ENCODE results near the gene FOXD3.

Gene FOXD3

DNA sequence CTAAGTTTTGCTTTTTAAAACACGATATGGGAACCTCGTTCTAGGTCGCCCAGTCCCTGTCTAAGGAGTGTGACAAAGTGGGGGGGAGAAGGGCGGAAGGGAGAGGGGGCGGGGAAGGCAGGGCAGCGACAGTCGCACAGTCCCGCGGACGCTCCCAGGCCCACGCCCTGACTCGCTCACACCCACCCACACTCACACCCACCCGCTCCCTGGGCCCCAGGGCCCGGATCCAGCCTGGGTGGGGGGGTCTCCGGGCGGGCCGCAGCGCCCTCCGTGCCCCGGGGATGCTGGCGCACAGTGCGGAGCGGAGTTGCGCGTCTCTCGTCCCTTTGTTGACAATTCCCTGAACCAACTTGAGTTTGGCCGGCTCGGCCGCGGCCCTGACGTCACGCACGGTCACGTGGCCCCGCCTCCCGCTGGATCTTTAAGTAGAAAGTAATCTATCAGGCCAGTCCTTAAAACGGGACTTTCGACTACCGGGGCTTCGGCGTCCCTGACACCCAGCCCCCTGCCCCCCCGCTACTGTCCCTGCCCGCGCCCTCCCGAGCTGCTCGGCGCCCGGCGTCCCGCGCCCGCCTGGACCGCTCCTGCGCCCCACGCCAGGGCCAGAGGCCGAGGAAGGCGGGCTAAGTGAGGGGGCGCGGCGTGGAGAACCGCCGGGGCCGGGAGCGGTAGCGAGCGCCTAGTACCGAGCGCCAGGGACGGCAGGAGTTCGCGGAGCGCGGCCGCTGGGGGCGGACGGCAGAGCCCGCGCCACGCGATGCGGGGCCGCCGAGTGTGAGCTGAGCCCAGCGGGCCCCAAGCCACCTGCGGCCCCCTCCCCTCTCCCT is at the start of gene FOXD3:
FOXD3 (plus strand) TSS at position 454 of the 830 bp plus-strand sequence. CDS start 492 bp downstream, outside the sequence.
- Mint-ChIP-seq H3K9me3 (peaks cover 8% of the 10 kb centered on the region), H3K27me3 (peaks cover 83% of the 10 kb centered on the region), H3K27ac (peak within 1 kb of the TSS; percentile 54), H3K4me1 (ENCODE audit: low read depth) (peaks cover 55% of the 10 kb centered on the region), H3K36me3 (ENCODE audit: low read depth) (no peaks in the 10 kb centered on the region), H3K4me3 (peak within 1 kb of the TSS; percentile 71)
- intact Hi-C loops (cut with micrococcal nuclease) = loop anchor here (5.0 kb wide), 1 partner anchor 45 kb away; the partner anchor contains the start of gene ALG6

DNA sequence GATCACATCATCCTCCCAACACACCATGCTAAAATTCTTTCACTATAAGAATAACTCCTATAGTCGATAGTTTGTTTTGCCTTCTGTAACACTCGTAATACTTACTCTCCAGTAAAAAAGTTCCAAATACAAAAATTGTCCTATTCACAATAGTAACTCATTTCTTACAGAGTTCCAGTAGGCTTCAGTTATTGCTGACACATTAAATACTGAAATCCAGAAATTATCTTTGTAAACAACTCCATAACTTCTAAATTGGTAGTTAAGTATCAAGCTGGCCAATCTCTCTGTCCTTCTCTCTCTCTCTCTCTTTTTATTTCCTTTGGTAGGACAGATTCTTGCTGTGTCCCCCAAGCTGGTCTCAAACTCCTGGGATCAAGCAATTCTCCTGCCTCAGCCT is 49.6 kb upstream of the FOXD3 start:
- Mint-ChIP-seq H3K27ac (no peak overlapping the region), H3K27me3 (peaks cover 8% of the 10 kb centered on the region), H3K36me3 (ENCODE audit: low read depth) (no peaks in the 10 kb centered on the region), H3K4me3 (no peak overlapping the region), H3K9me3 (no peaks in the 10 kb centered on the region), H3K4me1 (ENCODE audit: low read depth) (no peaks in the 10 kb centered on the region)
- intact Hi-C loops (cut with micrococcal nuclease) = no loop called here

DNA sequence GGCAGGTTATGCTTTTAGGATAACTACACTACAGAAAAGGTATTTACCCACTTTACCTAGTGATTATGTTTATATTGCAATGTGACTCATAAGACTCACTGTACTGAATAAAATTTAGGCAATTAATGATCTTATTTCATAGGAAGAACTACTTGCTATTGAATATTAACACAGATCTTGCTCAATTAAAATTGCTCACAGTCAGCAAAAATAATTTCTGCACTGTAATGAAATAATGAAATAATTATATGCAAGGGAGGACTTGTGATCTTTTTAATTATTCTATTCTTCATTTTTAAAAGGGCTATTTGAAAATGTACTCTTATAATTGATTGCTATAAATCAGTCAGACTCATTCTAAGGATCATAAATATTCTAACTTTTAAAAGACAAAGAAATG is 48.0 kb upstream of the FOXD3 start:
- Mint-ChIP-seq H3K27ac (no peak overlapping the region), H3K4me3 (no peak overlapping the region), H3K27me3 (peaks cover 6% of the 10 kb centered on the region), H3K9me3 (no peaks in the 10 kb centered on the region), H3K36me3 (ENCODE audit: low read depth) (no peaks in the 10 kb centered on the region), H3K4me1 (ENCODE audit: low read depth) (no peaks in the 10 kb centered on the region)
- intact Hi-C loops (cut with micrococcal nuclease) = no loop called here

DNA sequence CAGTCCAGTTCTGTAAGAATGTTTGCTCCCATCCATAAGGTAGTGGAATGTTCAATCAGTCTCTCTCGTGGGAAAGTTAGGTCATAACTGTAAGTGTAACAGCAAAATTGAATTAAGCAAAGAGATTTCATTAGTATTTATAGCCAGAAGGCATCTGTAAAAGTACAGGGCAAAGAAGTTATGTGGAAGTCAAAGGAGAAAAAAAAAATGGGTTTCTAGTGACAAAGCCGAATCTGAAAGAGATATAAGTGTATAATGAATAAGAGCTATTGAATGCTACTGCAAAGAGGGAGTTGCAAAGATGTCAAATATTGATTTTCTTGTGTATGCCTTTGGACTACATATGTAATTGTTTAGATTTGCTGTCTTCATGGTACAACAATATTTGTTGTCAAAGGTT is 47.4 kb upstream of the FOXD3 start:
- Mint-ChIP-seq H3K9me3 (no peaks in the 10 kb centered on the region), H3K4me3 (no peak overlapping the region), H3K36me3 (ENCODE audit: low read depth) (no peaks in the 10 kb centered on the region), H3K27me3 (peaks cover 6% of the 10 kb centered on the region), H3K27ac (no peak overlapping the region), H3K4me1 (ENCODE audit: low read depth) (no peaks in the 10 kb centered on the region)
- intact Hi-C loops (cut with micrococcal nuclease) = no loop called here

DNA sequence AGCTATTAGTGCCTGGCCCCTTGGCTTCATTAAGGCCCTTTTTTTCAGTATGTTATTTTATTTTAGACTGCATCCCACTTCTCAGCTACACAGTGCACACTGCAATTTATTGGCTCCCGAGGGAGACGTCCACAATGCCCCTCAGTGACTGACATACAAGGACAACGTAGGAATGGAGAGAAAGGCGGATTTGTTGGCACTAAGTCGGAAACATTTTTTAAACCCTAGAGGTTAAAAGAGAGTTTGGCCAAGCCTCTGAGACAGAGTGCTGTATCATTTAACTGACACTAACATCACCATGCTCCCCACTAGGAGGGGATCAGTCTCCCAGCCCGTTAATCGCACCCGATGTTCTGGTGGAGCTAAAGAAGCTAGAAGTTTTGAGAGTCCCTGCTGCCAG is 45.7 kb upstream of the FOXD3 start:
- no peak overlapping the region for H3K27ac Mint-ChIP-seq
- H3K4me3 Mint-ChIP-seq = no peak overlapping the region
- no peaks in the 10 kb centered on the region for H3K36me3 Mint-ChIP-seq (ENCODE audit: low read depth)
- H3K27me3 Mint-ChIP-seq = peaks cover 6% of the 10 kb centered on the region
- intact Hi-C loops (cut with micrococcal nuclease) = no loop called here
- H3K4me1 Mint-ChIP-seq (ENCODE audit: low read depth) = no peaks in the 10 kb centered on the region
- H3K9me3 Mint-ChIP-seq = no peaks in the 10 kb centered on the region

DNA sequence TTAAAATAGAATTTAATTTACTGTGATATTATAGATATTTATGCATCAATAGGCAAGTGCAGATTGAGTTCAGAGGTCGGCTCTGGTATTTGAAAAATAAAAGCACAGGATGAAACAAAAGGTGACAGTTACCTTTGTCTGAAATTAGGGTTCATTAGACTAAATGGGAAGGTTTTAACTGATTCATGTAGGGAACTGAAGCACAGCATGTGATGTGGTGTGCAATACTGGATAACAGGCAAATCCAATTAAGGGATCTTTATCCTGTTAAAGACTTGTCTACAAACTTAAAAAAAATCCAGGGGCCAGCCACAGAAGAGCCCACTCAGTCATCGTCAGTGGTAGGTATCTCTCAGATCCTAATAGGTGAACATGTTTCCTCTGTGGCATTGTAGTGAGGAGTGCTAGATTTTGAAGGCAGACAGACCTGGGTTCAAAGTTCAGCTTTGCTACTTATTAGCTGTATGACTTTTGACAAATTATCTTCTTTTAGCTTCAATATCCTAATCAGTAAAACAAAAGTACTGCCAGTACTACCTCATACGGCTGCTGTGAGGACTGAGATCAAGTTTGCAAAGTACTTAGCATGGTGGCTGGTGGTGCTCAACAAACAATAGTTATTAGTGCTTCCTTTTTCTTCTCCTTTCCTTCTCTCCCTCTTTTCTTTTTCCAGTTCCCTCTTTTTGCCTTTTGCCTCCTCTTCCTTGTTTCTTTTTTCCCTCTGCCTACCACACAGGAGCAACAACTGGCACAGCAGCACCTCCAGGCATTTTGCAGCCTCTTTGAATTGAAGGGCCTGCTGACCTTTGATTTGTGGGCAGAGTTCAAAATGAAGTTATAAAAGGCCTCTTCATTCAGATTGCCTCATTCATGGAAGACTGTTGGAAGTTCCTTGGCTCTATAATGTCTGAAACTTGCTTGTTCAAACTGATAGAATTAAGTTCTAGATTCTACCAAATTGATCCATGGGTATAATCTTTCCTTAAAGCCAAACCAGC is 44.9 kb upstream of the FOXD3 start:
- Mint-ChIP-seq H3K9me3 (no peaks in the 10 kb centered on the region), H3K36me3 (ENCODE audit: low read depth) (no peaks in the 10 kb centered on the region), H3K27ac (no peak overlapping the region), H3K27me3 (peaks cover 6% of the 10 kb centered on the region), H3K4me1 (ENCODE audit: low read depth) (no peaks in the 10 kb centered on the region), H3K4me3 (no peak overlapping the region)
- intact Hi-C loops (cut with micrococcal nuclease) = no loop called here

DNA sequence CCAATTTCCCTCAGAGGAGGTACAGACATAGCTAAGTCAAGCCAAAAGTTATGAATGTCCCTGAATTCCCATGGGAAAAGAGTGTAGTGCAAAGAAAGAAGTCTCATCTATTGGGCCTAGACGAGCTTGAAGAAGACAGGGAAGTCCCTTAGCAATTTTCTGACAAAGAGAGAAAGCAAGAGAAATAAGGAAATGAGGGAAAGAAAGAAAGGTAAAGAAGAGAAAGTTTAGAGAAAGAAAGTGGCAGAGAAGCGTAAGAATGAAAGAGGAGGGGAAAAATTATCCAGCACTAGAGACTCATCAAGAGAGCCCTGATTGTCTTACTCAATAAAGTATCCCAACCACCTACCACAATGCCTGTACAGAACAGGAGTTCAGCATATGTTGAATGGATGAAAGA is 40.6 kb upstream of the FOXD3 start:
- intact Hi-C loops (cut with micrococcal nuclease) = no loop called here
- no peaks in the 10 kb centered on the region for H3K27me3 Mint-ChIP-seq
- H3K4me1 Mint-ChIP-seq (ENCODE audit: low read depth) = peaks cover 5% of the 10 kb centered on the region
- H3K27ac Mint-ChIP-seq = no peak overlapping the region
- no peak overlapping the region for H3K4me3 Mint-ChIP-seq
- H3K9me3 Mint-ChIP-seq = no peaks in the 10 kb centered on the region
- no peaks in the 10 kb centered on the region for H3K36me3 Mint-ChIP-seq (ENCODE audit: low read depth)

DNA sequence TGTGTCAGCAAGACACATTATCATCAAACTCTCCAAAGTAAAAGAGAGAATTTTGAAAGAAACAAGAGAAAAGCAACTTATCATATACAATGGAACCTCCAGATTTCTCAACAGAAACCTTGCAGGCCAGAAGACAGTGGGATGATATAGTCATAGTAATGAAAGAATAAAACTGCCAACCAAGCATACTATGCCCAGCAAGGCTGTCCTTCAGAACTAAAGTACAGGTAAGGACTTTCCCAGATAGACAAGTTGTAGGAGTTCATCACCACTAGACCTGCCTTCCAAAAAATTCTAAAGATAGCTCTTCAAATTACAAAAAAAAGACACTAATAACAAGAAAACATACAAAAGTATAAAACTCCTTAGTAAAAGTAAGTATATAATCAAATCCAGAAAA is 33.2 kb upstream of the FOXD3 start:
- intact Hi-C loops (cut with micrococcal nuclease) = no loop called here
- H3K27ac Mint-ChIP-seq = no peak overlapping the region

DNA sequence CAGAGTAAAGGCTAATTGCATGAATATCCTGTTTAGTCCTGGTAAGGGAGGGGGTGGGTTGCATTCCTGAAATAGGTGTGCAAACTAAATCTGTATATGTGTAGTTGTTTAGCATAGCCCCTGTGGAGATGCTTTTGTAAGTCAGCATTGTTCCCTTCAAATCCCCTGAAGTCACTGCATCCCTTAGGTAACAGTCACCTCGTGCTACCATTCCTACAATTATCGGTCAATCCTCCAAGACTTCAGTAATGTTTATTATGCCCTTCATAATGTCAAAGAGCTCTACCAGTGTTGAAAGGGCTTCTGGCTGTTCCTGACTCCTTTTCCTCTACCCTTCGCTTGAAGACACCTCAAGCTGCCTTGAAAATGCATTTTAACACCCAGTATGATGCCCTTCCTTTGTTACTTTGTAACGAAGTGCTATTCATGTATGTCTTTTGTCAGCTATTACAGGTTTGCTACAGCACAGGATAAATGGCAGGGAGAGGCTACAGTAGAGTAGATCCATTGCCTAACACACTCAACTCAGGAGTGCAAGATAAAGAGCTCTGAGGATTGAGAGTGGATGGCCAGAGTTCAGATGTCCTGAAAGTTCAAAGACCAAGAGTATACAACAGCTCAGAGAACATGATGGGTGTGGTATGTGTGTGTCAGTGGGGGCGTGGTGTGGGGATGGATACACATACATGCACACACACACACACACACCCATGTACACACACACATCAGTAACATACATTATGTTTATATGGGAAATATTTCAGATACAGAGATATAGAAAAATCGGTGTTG is 27.4 kb upstream of the FOXD3 start:
- Mint-ChIP-seq H3K4me3 (no peak overlapping the region), H3K27me3 (peaks cover 10% of the 10 kb centered on the region), H3K27ac (no peak overlapping the region), H3K4me1 (ENCODE audit: low read depth) (no peaks in the 10 kb centered on the region), H3K36me3 (ENCODE audit: low read depth) (no peaks in the 10 kb centered on the region), H3K9me3 (peaks cover 1% of the 10 kb centered on the region)
- intact Hi-C loops (cut with micrococcal nuclease) = no loop called here

More for the DNA sequence above, 33.2 kb upstream of the FOXD3 start:
- peaks cover 2% of the 10 kb centered on the region for H3K27me3 Mint-ChIP-seq
- peaks cover 5% of the 10 kb centered on the region for H3K4me1 Mint-ChIP-seq (ENCODE audit: low read depth)
- no peaks in the 10 kb centered on the region for H3K36me3 Mint-ChIP-seq (ENCODE audit: low read depth)
- H3K9me3 Mint-ChIP-seq = peaks cover 34% of the 10 kb centered on the region
- no peak overlapping the region for H3K4me3 Mint-ChIP-seq

DNA sequence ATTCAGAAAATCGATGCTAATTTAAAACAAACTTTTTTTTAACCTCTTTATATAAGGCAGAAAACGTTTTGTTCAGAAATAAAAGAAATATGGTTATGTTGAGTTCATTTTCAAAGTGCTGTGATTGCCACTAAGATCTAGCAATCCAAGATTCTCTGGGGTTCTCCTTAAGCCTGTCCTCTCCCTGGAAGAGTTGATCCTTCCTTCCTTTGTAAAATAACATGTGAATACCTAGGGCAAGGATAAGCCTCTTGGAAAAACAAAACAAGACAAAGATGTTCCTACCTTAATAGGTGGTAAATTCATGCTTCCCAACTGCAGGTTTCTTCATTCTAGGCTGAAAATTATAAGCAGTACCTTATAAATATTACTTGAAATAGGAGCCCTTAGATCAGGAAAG is 18.0 kb upstream of the FOXD3 start:
- Mint-ChIP-seq H3K9me3 (peaks cover 17% of the 10 kb centered on the region), H3K4me3 (no peak overlapping the region), H3K27me3 (peaks cover 35% of the 10 kb centered on the region), H3K27ac (no peak overlapping the region), H3K36me3 (ENCODE audit: low read depth) (no peaks in the 10 kb centered on the region), H3K4me1 (ENCODE audit: low read depth) (no peaks in the 10 kb centered on the region)
- intact Hi-C loops (cut with micrococcal nuclease) = no loop called here

DNA sequence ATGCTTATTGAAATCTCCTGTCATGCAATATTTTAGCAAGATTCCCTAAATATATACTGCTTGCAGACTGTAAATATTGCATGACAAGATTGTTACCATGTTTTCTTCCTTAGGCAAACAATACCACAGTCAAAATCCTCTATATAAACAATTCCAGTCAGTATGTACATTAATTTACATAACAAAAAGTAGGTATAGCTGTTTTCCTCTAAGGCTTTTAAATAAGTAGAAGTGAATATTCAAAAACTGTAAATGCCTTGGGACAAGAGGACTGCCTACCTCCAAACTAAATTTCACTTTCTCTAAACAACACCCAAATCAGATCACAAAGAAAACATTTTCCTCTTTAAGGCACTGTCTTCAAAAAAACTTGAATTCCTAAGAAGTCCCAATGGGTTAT is 17.3 kb upstream of the FOXD3 start:
- H3K27me3 Mint-ChIP-seq = peaks cover 39% of the 10 kb centered on the region
- no peaks in the 10 kb centered on the region for H3K4me1 Mint-ChIP-seq (ENCODE audit: low read depth)
- H3K4me3 Mint-ChIP-seq = no peak overlapping the region
- no peak overlapping the region for H3K27ac Mint-ChIP-seq
- peaks cover 17% of the 10 kb centered on the region for H3K9me3 Mint-ChIP-seq
- no peaks in the 10 kb centered on the region for H3K36me3 Mint-ChIP-seq (ENCODE audit: low read depth)
- intact Hi-C loops (cut with micrococcal nuclease) = no loop called here

DNA sequence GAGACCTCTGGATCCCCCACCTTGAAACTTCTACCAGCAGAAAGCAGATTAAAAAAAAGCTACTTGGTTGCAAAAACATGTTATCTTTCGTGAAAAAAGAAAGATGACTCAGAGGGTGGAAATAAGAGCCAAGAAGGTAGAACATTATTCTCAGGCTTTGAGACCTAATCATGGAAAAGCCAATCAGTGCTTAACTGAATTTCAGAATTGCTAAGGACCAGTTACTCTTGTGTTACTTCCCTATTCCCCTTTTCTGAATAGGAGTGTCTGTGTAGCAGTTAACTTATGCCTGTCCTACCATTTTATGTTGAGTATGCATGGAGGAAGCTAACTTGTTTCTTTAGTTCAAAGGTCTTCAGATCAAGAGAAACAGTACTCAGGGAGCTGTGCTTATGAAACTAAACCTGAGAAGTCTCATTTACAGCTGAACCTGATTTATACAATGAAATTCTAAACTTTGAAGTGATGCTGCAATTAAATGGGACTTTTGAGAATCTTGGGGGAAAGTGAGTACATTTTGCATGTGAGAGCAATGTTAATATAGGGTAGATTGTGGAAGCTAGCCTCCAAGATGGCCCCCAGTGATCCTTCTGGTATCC is 15.1 kb upstream of the FOXD3 start:
- peaks cover 17% of the 10 kb centered on the region for H3K9me3 Mint-ChIP-seq
- H3K27ac Mint-ChIP-seq = no peak overlapping the region
- no peaks in the 10 kb centered on the region for H3K4me1 Mint-ChIP-seq (ENCODE audit: low read depth)
- H3K4me3 Mint-ChIP-seq = no peak overlapping the region
- H3K36me3 Mint-ChIP-seq (ENCODE audit: low read depth) = no peaks in the 10 kb centered on the region
- intact Hi-C loops (cut with micrococcal nuclease) = no loop called here
- peaks cover 47% of the 10 kb centered on the region for H3K27me3 Mint-ChIP-seq

DNA sequence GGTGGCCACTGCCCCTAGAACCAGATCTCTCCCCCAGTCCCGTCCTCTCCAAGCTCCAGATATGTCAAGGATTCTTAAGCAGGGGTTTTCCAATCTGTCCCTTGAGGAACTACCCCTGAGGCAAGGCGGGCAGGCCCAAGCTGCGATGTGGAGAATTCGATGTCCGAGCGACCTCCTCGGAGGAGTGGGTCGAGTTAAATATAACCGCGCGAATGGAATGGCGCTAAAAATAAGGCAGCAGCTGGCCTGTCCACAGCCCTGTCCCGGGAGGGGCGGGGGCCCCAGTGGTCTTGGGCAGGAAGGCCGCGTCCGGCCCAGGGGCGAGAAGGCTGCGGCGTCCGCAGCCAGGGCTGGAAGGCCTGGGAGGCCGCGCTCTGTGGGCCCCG is 5.8 kb upstream of the FOXD3 start:
- Mint-ChIP-seq H3K4me3 (no peak overlapping the region), H3K9me3 (peaks cover 8% of the 10 kb centered on the region), H3K36me3 (ENCODE audit: low read depth) (no peaks in the 10 kb centered on the region), H3K27ac (no peak overlapping the region), H3K4me1 (ENCODE audit: low read depth) (peaks cover 49% of the 10 kb centered on the region), H3K27me3 (peaks cover 85% of the 10 kb centered on the region)
- intact Hi-C loops (cut with micrococcal nuclease) = no loop called here

Measured in dendritic cell treated with granulocyte-macrophage colony-stimulating factor and Interleukin-4, amounts not matched to agents 40 ng/mL and 50 ng/mL, for 4 days (primary cell).